Gastroesophageal sphincter (tissue), 3 donors: ENCODE results near the gene SPCS1.

Experiments
- CTCF ChIP-seq, 4 experiments: fragments of 200-600 bp in 2 of 4; fragments of 450-650 bp in 2 of 4; sonication (generic) in 1 of 4; IDR thresholded peaks; one replicate each; pipeline ENCODE4 v1.5.1; 2017 to 2019; ENCODE audit warnings: antibody characterized with exemption in 4 of 4, mild to moderate bottlenecking in 2 of 4, moderate library complexity in 2 of 4
- EP300 ChIP-seq: sonication (generic); formaldehyde crosslinking; IDR thresholded peaks from one replicate; pipeline ENCODE4 v1.6.1; 2017; ENCODE audit warnings: antibody characterized with exemption, mild to moderate bottlenecking
- POLR2A ChIP-seq, 2 donors: fragments of 450-650 bp; IDR thresholded peaks; one replicate each; pipeline ENCODE4 v1.6.1; 2017; ENCODE audit warnings: antibody characterized with exemption in 2 of 2, mild to moderate bottlenecking in 2 of 2, moderate library complexity in 1 of 2
- POLR2AphosphoS5 ChIP-seq: sonication (generic); formaldehyde crosslinking; IDR thresholded peaks from one replicate; pipeline ENCODE4 v1.6.1; 2017; ENCODE audit warnings: antibody characterized with exemption

- TF ChIP-seq CTCF (IDR thresholded peaks at IDR 0.05) (no peak), EP300 (no peak), POLR2A (IDR thresholded peaks at IDR 0.05) (no peak), POLR2AphosphoS5 (no peak)
Observed at GRCh38 chr3:52678265-52679198, 27.4 kb upstream of the SPCS1 start.
